ENCODE data around the gene CCNL2. TPM values are rescaled to one million over a fixed set of nuclear protein-coding genes. Genes with fewer than 3 reads are reported as not detected.

The CCNL2 gene
- total RNA-seq, 1 donor from 2014 or later = 120 TPM

GRCh38 chr1:1358433-1359271 is 40.5 kb downstream of the CCNL2 start, which contains the start of gene MXRA8:
MXRA8 (minus strand) TSS chr1:1358555; CDS start chr1:1358504, 51 bp downstream.
- intact Hi-C loops (cut with micrococcal nuclease) = no loop called here

- intact Hi-C loops (cut with micrococcal nuclease) = no loop called here
These were observed 41.2 kb downstream of the CCNL2 start for GRCh38 chr1:1357871-1358432.

GRCh38 chr1:1356796-1357401 is 42.2 kb downstream of the CCNL2 start:
- intact Hi-C loops (cut with micrococcal nuclease) = no loop called here

GRCh38 chr1:1356166-1356795 is 42.9 kb downstream of the CCNL2 start:
- intact Hi-C loops (cut with micrococcal nuclease) = no loop called here

GRCh38 chr1:1355416-1355815 is 43.7 kb downstream of the CCNL2 start:
- intact Hi-C loops (cut with micrococcal nuclease) = no loop called here

GRCh38 chr1:1354271-1355247 is 44.6 kb downstream of the CCNL2 start:
- intact Hi-C loops (cut with micrococcal nuclease) = no loop called here

GRCh38 chr1:1353389-1354151 is 45.6 kb downstream of the CCNL2 start:
- intact Hi-C loops (cut with micrococcal nuclease) = no loop called here

GRCh38 chr1:1352786-1353388 is 46.2 kb downstream of the CCNL2 start:
- intact Hi-C loops (cut with micrococcal nuclease) = no loop called here

- intact Hi-C loops (cut with micrococcal nuclease) = no loop called here
These were observed 47.4 kb downstream of the CCNL2 start for GRCh38 chr1:1351511-1352427.

GRCh38 chr1:1349256-1350012 is 49.7 kb downstream of the CCNL2 start, which contains the start of gene DVL1:
DVL1 (minus strand) TSS chr1:1349418; CDS start chr1:1349065, 353 bp downstream.
- intact Hi-C loops (cut with micrococcal nuclease) = loop anchor here (1.0 to 2.0 kb wide), 4 partner anchors 25 to 336 kb away; partner anchors contain the start of genes AURKAIP1, CPTP, INTS11 and ISG15

- intact Hi-C loops (cut with micrococcal nuclease) = loop anchor here (1.0 to 2.0 kb wide), 4 partner anchors 24 to 335 kb away; partner anchors contain the start of genes AURKAIP1, CPTP, INTS11 and ISG15
These were observed 50.5 kb downstream of the CCNL2 start for GRCh38 chr1:1348420-1349255.

- intact Hi-C loops (cut with micrococcal nuclease) = loop anchor here (2.0 kb wide), 1 partner anchor 23 kb away; the partner anchor contains the start of genes CPTP and INTS11
These were observed 51.3 kb downstream of the CCNL2 start for GRCh38 chr1:1347663-1348419.

GRCh38 chr1:1347026-1347595 is 52.0 kb downstream of the CCNL2 start:
- intact Hi-C loops (cut with micrococcal nuclease) = no loop called here

- intact Hi-C loops (cut with micrococcal nuclease) = no loop called here
These were observed 52.6 kb downstream of the CCNL2 start for GRCh38 chr1:1346501-1346890.

GRCh38 chr1:1345860-1346500 is 53.2 kb downstream of the CCNL2 start:
- intact Hi-C loops (cut with micrococcal nuclease) = no loop called here

All from T-helper 1 cell treated with Interleukin-12 subunit alpha and Interleukin-12 subunit beta and Interleukin-4 antibody, amounts not matched to agents 30 ng/mL and 1 ng/mL, for 36 hours (primary cell).